ENCODE data around the gene EPG5.

The EPG5 gene

GRCh38 chr18:45901654-45902210 lies 65.4 kb downstream of the EPG5 start:
- Histone ChIP-seq H3K4me3 (ENCODE audit: low read depth in 1 of 2, low read length in 2 of 2) (no peak overlapping the region), H3K27ac (ENCODE audit: low read length) (no peak overlapping the region), H3K27me3 (ENCODE audit: insufficient read depth, low read length, poor library complexity) (no peaks in the 10 kb centered on the region), H3K9ac (ENCODE audit: low read depth, low read length) (no peak overlapping the region), H3K79me2 (ENCODE audit: insufficient read depth, low read length) (no peaks in the 10 kb centered on the region), H2AFZ (ENCODE audit: low read depth, low read length) (no peak overlapping the region), H3K4me2 (ENCODE audit: insufficient read depth, low read length) (no peak overlapping the region), H3K4me1 (ENCODE audit: insufficient read depth, low read length) (no peaks in the 10 kb centered on the region), H4K20me1 (ENCODE audit: insufficient read depth, low read length) (no peaks in the 10 kb centered on the region), H3K9me3 (ENCODE audit: insufficient read depth, low read length, severe bottlenecking) (no peaks in the 10 kb centered on the region), H3K36me3 (ENCODE audit: insufficient read depth, low read length) (peaks cover 61% of the 10 kb centered on the region)
- DNase-seq (no peak), ATAC-seq (ENCODE audit: insufficient read depth, low read depth) (no peak)
- TF ChIP-seq EZH2 (IDR thresholded peaks at IDR 0.05; ENCODE audit: borderline replicate concordance, low read depth, low read length, severe bottlenecking) (no peak), CTCF (IDR thresholded peaks at IDR 0.05; ENCODE audit: borderline replicate concordance, extremely low read depth, low read length, poor library complexity, severe bottlenecking) (no peak)

GRCh38 chr18:45900623-45901022 lies 66.5 kb downstream of the EPG5 start:
- Histone ChIP-seq H3K36me3 (ENCODE audit: insufficient read depth, low read length) (peaks cover 53% of the 10 kb centered on the region), H3K9me3 (ENCODE audit: insufficient read depth, low read length, severe bottlenecking) (no peaks in the 10 kb centered on the region), H3K79me2 (ENCODE audit: insufficient read depth, low read length) (no peaks in the 10 kb centered on the region), H2AFZ (ENCODE audit: low read depth, low read length) (no peak overlapping the region), H4K20me1 (ENCODE audit: insufficient read depth, low read length) (no peaks in the 10 kb centered on the region), H3K4me3 (ENCODE audit: low read depth in 1 of 2, low read length in 2 of 2) (no peak overlapping the region), H3K4me2 (ENCODE audit: insufficient read depth, low read length) (no peak overlapping the region), H3K4me1 (ENCODE audit: insufficient read depth, low read length) (no peaks in the 10 kb centered on the region), H3K9ac (ENCODE audit: low read depth, low read length) (no peak overlapping the region), H3K27ac (ENCODE audit: low read length) (no peak overlapping the region), H3K27me3 (ENCODE audit: insufficient read depth, low read length, poor library complexity) (no peaks in the 10 kb centered on the region)
- DNase-seq (no peak), ATAC-seq (ENCODE audit: insufficient read depth, low read depth) (no peak)
- TF ChIP-seq EZH2 (IDR thresholded peaks at IDR 0.05; ENCODE audit: borderline replicate concordance, low read depth, low read length, severe bottlenecking) (no peak), CTCF (IDR thresholded peaks at IDR 0.05; ENCODE audit: borderline replicate concordance, extremely low read depth, low read length, poor library complexity, severe bottlenecking) (no peak)

GRCh38 chr18:45896991-45897390 lies 70.1 kb downstream of the EPG5 start:
- no peak overlapping the region for H3K4me2 ChIP-seq (ENCODE audit: insufficient read depth, low read length)
- H2AFZ ChIP-seq (ENCODE audit: low read depth, low read length) = no peak overlapping the region
- H3K36me3 ChIP-seq (ENCODE audit: insufficient read depth, low read length) = peaks cover 55% of the 10 kb centered on the region
- no peaks in the 10 kb centered on the region for H3K9me3 ChIP-seq (ENCODE audit: insufficient read depth, low read length, severe bottlenecking)
- TF ChIP-seq EZH2 (IDR thresholded peaks at IDR 0.05; ENCODE audit: borderline replicate concordance, low read depth, low read length, severe bottlenecking) = no peak
- no peak for TF ChIP-seq CTCF (IDR thresholded peaks at IDR 0.05; ENCODE audit: borderline replicate concordance, extremely low read depth, low read length, poor library complexity, severe bottlenecking)
- no peaks in the 10 kb centered on the region for H4K20me1 ChIP-seq (ENCODE audit: insufficient read depth, low read length)
- H3K79me2 ChIP-seq (ENCODE audit: insufficient read depth, low read length) = no peaks in the 10 kb centered on the region
- no peaks in the 10 kb centered on the region for H3K27me3 ChIP-seq (ENCODE audit: insufficient read depth, low read length, poor library complexity)
- H3K27ac ChIP-seq (ENCODE audit: low read length) = no peak overlapping the region
- H3K4me1 ChIP-seq (ENCODE audit: insufficient read depth, low read length) = no peaks in the 10 kb centered on the region
- ATAC-seq (ENCODE audit: insufficient read depth, low read depth) (no peak), DNase-seq (no peak)
- H3K9ac ChIP-seq (ENCODE audit: low read depth, low read length) = no peak overlapping the region
- H3K4me3 ChIP-seq (ENCODE audit: low read depth in 1 of 2, low read length in 2 of 2) = no peak overlapping the region

GRCh38 chr18:45896452-45896851 lies 70.7 kb downstream of the EPG5 start:
- no peak for DNase-seq
- Histone ChIP-seq H3K27ac (ENCODE audit: low read length) (no peak overlapping the region), H3K9ac (ENCODE audit: low read depth, low read length) (no peak overlapping the region), H4K20me1 (ENCODE audit: insufficient read depth, low read length) (no peaks in the 10 kb centered on the region), H3K9me3 (ENCODE audit: insufficient read depth, low read length, severe bottlenecking) (no peaks in the 10 kb centered on the region), H3K4me3 (ENCODE audit: low read depth in 1 of 2, low read length in 2 of 2) (no peak overlapping the region), H2AFZ (ENCODE audit: low read depth, low read length) (no peak overlapping the region), H3K4me2 (ENCODE audit: insufficient read depth, low read length) (no peak overlapping the region), H3K79me2 (ENCODE audit: insufficient read depth, low read length) (no peaks in the 10 kb centered on the region), H3K4me1 (ENCODE audit: insufficient read depth, low read length) (no peaks in the 10 kb centered on the region), H3K36me3 (ENCODE audit: insufficient read depth, low read length) (peaks cover 53% of the 10 kb centered on the region), H3K27me3 (ENCODE audit: insufficient read depth, low read length, poor library complexity) (no peaks in the 10 kb centered on the region)
- no peak for ATAC-seq (ENCODE audit: insufficient read depth, low read depth)
- TF ChIP-seq EZH2 (IDR thresholded peaks at IDR 0.05; ENCODE audit: borderline replicate concordance, low read depth, low read length, severe bottlenecking) (no peak), CTCF (IDR thresholded peaks at IDR 0.05; ENCODE audit: borderline replicate concordance, extremely low read depth, low read length, poor library complexity, severe bottlenecking) (no peak)

All from DND-41 (cell line).